ENCODE results near the gene GRID2IP.

Gene GRID2IP

DNA sequence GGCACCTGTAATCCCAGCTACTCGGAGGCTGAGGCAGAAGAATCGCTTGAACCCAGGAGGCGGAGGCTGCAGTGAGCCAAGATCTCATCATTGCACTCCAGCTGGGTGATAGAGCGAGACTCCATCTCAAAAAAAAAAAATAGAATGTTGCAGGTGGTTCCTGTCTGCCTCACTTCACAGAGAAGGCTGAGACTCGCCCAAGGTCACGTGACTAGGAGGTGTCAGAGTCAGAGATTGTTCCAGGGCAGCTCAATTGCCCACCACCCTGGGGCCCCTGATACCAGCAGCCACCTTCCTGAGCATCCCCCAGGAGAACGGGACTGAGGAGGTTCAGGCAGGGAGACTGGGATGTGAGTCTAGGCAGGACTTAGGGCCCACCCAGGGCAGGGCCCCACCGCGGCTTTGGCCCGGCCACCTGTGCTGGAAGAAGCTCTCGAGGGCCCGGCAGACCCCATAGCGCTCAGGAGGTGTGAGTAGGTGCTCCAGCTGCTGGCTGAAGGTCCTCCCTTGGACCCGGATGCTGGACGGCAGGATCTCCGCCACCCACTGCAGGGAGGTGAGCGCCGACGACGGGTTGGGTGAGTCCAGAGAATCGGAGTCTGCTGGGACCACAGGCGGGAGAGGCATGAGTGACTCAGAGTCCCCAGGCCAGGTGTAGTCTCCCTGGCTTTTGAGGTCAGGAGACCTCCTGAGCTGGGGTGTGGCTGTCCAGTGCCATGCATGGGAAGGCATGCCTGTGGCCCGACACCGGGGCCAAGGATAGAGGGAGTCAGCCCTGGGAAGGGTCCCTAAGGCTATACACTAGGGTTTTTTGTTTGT is 30.9 kb downstream of the GRID2IP start:
- H3K79me2 ChIP-seq (ENCODE audit: low read length): no peaks in the 10 kb centered on the region
- H3K27ac ChIP-seq (ENCODE audit: low read length): no peak overlapping the region
- peaks cover 2% of the 10 kb centered on the region; the same call in 1 of the 2 replicates for H3K4me1 ChIP-seq (ENCODE audit: low read length)
- no peak overlapping the region for H3K4me3 ChIP-seq (ENCODE audit: low read length)
- TF ChIP-seq, protein P1, sequence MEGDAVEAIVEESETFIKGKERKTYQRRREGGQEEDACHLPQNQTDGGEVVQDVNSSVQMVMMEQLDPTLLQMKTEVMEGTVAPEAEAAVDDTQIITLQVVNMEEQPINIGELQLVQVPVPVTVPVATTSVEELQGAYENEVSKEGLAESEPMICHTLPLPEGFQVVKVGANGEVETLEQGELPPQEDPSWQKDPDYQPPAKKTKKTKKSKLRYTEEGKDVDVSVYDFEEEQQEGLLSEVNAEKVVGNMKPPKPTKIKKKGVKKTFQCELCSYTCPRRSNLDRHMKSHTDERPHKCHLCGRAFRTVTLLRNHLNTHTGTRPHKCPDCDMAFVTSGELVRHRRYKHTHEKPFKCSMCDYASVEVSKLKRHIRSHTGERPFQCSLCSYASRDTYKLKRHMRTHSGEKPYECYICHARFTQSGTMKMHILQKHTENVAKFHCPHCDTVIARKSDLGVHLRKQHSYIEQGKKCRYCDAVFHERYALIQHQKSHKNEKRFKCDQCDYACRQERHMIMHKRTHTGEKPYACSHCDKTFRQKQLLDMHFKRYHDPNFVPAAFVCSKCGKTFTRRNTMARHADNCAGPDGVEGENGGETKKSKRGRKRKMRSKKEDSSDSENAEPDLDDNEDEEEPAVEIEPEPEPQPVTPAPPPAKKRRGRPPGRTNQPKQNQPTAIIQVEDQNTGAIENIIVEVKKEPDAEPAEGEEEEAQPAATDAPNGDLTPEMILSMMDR (IDR thresholded peaks at IDR 0.05; ENCODE audit: low read depth, low read length): no peak
- TF ChIP-seq EZH2phosphoT487 (IDR thresholded peaks at IDR 0.05; ENCODE audit: low read depth): no peak
- no peaks in the 10 kb centered on the region for H3K36me3 ChIP-seq (replicated peaks; ENCODE audit: low read depth, low read length)
- no peaks in the 10 kb centered on the region for H4K20me1 ChIP-seq (ENCODE audit: insufficient read depth, low read length)
- H3K9me3 ChIP-seq (ENCODE audit: insufficient read depth, low read length): no peaks in the 10 kb centered on the region
- H3K27me3 ChIP-seq (ENCODE audit: low read depth, low read length): no peaks in the 10 kb centered on the region
- no peak overlapping the region for H3K9ac ChIP-seq (ENCODE audit: low read length)
- no peak overlapping the region for H3K4me2 ChIP-seq (ENCODE audit: low read length)
- H2AFZ ChIP-seq (ENCODE audit: low read depth, low read length): no peak overlapping the region

DNA sequence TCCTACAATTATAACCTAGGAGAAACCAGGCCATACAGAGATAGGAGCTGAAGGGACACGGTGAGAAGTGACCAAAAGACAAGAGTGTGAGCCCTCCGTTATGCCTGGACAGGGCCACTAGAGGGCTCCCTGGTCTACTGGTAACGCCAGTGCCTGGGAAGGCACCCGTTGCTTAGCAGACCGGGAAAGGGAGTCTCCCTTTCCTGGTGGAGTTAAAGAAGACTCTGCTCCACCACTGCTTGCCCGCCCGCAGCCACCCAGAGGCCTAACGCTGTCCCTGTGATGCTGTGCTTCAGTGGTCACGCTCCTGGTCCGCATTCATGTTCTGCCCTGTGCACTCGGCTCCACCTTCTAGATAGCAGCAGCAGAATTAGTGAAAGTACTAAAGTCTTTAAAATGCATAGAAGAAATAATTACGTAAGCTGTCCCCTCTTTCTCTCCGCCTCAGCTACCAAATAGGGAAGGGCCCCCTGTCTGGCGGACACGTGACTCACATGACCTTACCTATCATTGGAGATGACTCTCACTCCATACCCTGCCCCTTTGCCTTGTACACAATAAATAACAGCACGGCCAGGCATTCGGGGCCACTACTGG is 34.8 kb downstream of the GRID2IP start:
- peak overlapping the region; percentile 19; the same call in 1 of the 2 replicates for H3K9ac ChIP-seq (ENCODE audit: low read length)
- H3K4me1 ChIP-seq (ENCODE audit: low read length): peaks cover 2% of the 10 kb centered on the region; the same call in 1 of the 2 replicates
- no peaks in the 10 kb centered on the region for H3K36me3 ChIP-seq (replicated peaks; ENCODE audit: low read depth, low read length)
- no peaks in the 10 kb centered on the region for H3K9me3 ChIP-seq (ENCODE audit: insufficient read depth, low read length)
- H3K79me2 ChIP-seq (ENCODE audit: low read length): no peaks in the 10 kb centered on the region
- H3K4me2 ChIP-seq (ENCODE audit: low read length): peak overlapping the region; percentile 73
- H3K27me3 ChIP-seq (ENCODE audit: low read depth, low read length): no peaks in the 10 kb centered on the region
- no peak overlapping the region for H3K27ac ChIP-seq (ENCODE audit: low read length)
- TF ChIP-seq, protein P1 (IDR thresholded peaks at IDR 0.05; ENCODE audit: low read depth, low read length): peak; percentile 58
- no peak for TF ChIP-seq EZH2phosphoT487 (IDR thresholded peaks at IDR 0.05; ENCODE audit: low read depth)
- peak overlapping the region; percentile 75 for H3K4me3 ChIP-seq (ENCODE audit: low read length)
- peak overlapping the region; percentile 36; the same call in 1 of the 2 replicates for H2AFZ ChIP-seq (ENCODE audit: low read depth, low read length)
- H4K20me1 ChIP-seq (ENCODE audit: insufficient read depth, low read length): no peaks in the 10 kb centered on the region

DNA sequence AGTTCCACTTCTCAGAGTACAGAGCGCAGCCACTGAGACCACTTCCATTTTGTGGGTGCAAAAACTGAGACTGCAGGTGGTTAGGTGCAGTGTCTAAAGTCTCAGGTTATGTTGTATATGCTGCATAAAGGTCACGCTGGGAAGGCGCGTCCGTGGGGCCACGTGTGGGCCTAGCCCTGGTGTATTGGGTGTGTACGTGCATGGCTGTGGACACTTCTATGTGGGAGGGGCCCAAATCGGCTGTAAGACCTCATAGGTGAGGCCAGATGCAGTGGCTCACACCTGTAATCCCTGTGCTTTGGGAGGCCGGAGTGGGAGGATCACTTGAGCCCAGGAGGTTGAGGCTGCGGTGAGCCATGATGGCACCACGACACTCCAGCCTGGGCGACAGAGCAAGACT is 37.7 kb downstream of the GRID2IP start:
- peaks cover 2% of the 10 kb centered on the region; the same call in 1 of the 2 replicates for H3K4me1 ChIP-seq (ENCODE audit: low read length)
- H3K9me3 ChIP-seq (ENCODE audit: insufficient read depth, low read length): no peaks in the 10 kb centered on the region
- H3K4me2 ChIP-seq (ENCODE audit: low read length): no peak overlapping the region
- no peaks in the 10 kb centered on the region for H3K36me3 ChIP-seq (replicated peaks; ENCODE audit: low read depth, low read length)
- H3K4me3 ChIP-seq (ENCODE audit: low read length): no peak overlapping the region
- no peak overlapping the region for H3K9ac ChIP-seq (ENCODE audit: low read length)
- H4K20me1 ChIP-seq (ENCODE audit: insufficient read depth, low read length): no peaks in the 10 kb centered on the region
- no peak overlapping the region for H2AFZ ChIP-seq (ENCODE audit: low read depth, low read length)
- H3K79me2 ChIP-seq (ENCODE audit: low read length): no peaks in the 10 kb centered on the region
- H3K27me3 ChIP-seq (ENCODE audit: low read depth, low read length): no peaks in the 10 kb centered on the region
- H3K27ac ChIP-seq (ENCODE audit: low read length): no peak overlapping the region
- TF ChIP-seq EZH2phosphoT487 (IDR thresholded peaks at IDR 0.05; ENCODE audit: low read depth): no peak
- TF ChIP-seq, protein P1 (IDR thresholded peaks at IDR 0.05; ENCODE audit: low read depth, low read length): no peak

DNA sequence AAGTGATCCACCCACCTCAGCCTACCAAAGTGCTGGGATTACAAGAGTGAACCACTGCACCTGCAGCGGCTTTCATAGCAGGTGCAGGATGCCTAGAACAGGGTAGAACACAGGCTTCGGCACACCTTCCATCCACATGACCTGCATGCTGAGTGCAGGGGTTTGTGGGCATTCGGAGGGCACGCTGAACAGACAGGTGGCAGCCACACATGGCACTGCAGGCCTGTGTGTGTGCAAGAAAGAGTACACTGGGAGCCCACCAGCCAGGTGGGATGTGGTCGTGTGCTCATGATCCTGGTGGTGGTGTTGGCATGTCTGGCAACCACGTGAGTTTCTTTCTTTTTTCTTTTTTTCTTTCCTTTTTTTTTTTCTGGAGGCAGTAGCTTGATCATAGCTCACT is 38.4 kb downstream of the GRID2IP start:
- Histone ChIP-seq H3K79me2 (ENCODE audit: low read length) (no peaks in the 10 kb centered on the region), H2AFZ (ENCODE audit: low read depth, low read length) (no peak overlapping the region), H3K4me1 (ENCODE audit: low read length) (peaks cover 2% of the 10 kb centered on the region; the same call in 1 of the 2 replicates), H3K36me3 (replicated peaks; ENCODE audit: low read depth, low read length) (no peaks in the 10 kb centered on the region), H3K27me3 (ENCODE audit: low read depth, low read length) (no peaks in the 10 kb centered on the region), H4K20me1 (ENCODE audit: insufficient read depth, low read length) (no peaks in the 10 kb centered on the region), H3K4me2 (ENCODE audit: low read length) (no peak overlapping the region), H3K27ac (ENCODE audit: low read length) (no peak overlapping the region), H3K9me3 (ENCODE audit: insufficient read depth, low read length) (no peaks in the 10 kb centered on the region), H3K9ac (ENCODE audit: low read length) (no peak overlapping the region), H3K4me3 (ENCODE audit: low read length) (no peak overlapping the region)
- TF ChIP-seq, protein P1 (IDR thresholded peaks at IDR 0.05; ENCODE audit: low read depth, low read length): no peak
